Measurements from ENCODE around the gene ZNF574.
A peak's percentile ranks its signal among the peaks of the same experiment; 100 is the strongest.
"Not testable (repeated sequence)": the region's sequence is repeated elsewhere in the genome, so short reads cannot be mapped to it uniquely, and the experiment has no call there.

Gene ZNF574

GRCh38 chr19:42097461-42097860 lies 21.5 kb downstream of the ZNF574 start:
- no peaks in the 10 kb centered on the region for H3K27me3 ChIP-seq (ENCODE audit: insufficient read depth, poor library complexity, severe bottlenecking)
- no peak overlapping the region for H3K4me3 ChIP-seq (ENCODE audit: severe bottlenecking)
- no peaks in the 10 kb centered on the region for H3K9me3 ChIP-seq (ENCODE audit: severe bottlenecking)
- DNase-seq (ENCODE audit: low spot score) (no peak), ATAC-seq (ENCODE audit: low read depth) (no peak)
- peaks cover 3% of the 10 kb centered on the region for H3K4me1 ChIP-seq (ENCODE audit: insufficient read depth, poor library complexity, severe bottlenecking)
- H3K27ac ChIP-seq (ENCODE audit: poor library complexity, severe bottlenecking), result no peak overlapping the region
- no peaks in the 10 kb centered on the region for H3K36me3 ChIP-seq (ENCODE audit: low read depth)
- TF ChIP-seq CTCF (IDR thresholded peaks at IDR 0.05; ENCODE audit: poor library complexity, severe bottlenecking), result no peak

DNA sequence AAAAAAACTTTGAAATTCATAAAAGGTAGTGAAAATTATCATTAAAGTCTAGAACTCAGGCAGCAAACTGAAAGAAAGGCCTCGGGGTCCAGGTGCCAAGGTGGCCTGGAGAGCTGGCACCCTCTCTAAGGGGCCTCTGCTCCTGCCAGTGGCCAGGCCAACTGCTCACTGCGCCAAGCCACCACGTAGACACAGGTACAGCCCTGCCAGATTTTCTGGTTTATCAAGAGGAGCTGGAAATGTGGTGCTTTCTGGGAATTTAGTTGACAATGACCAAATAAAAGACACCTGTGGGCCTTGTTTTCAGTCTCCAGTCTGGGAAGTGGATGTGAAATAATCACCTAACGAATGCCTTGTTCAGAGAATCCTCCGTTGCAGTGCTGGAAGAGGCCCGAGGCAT lies 22.8 kb downstream of the ZNF574 start:
- no peak for ATAC-seq (ENCODE audit: low read depth)
- no peak overlapping the region for H3K27ac ChIP-seq (ENCODE audit: poor library complexity, severe bottlenecking)

GRCh38 chr19:42099336-42099925 lies 23.5 kb downstream of the ZNF574 start:
- H3K4me3 ChIP-seq (ENCODE audit: severe bottlenecking), result no peak overlapping the region
- H3K36me3 ChIP-seq (ENCODE audit: low read depth), result no peaks in the 10 kb centered on the region
- ATAC-seq (ENCODE audit: low read depth), result no peak
- no peak for TF ChIP-seq CTCF (IDR thresholded peaks at IDR 0.05; ENCODE audit: poor library complexity, severe bottlenecking)
- H3K27ac ChIP-seq (ENCODE audit: poor library complexity, severe bottlenecking), result peak overlapping the region; percentile 18
- no peak for DNase-seq (ENCODE audit: low spot score)
- H3K9me3 ChIP-seq (ENCODE audit: severe bottlenecking), result no peaks in the 10 kb centered on the region
- H3K27me3 ChIP-seq (ENCODE audit: insufficient read depth, poor library complexity, severe bottlenecking), result no peaks in the 10 kb centered on the region
- peaks cover 3% of the 10 kb centered on the region for H3K4me1 ChIP-seq (ENCODE audit: insufficient read depth, poor library complexity, severe bottlenecking)

More for the DNA sequence above, 22.8 kb downstream of the ZNF574 start:
- peaks cover 3% of the 10 kb centered on the region for H3K4me1 ChIP-seq (ENCODE audit: insufficient read depth, poor library complexity, severe bottlenecking)
- DNase-seq (ENCODE audit: low spot score), result no peak
- no peaks in the 10 kb centered on the region for H3K27me3 ChIP-seq (ENCODE audit: insufficient read depth, poor library complexity, severe bottlenecking)
- H3K36me3 ChIP-seq (ENCODE audit: low read depth), result no peaks in the 10 kb centered on the region
- TF ChIP-seq CTCF (IDR thresholded peaks at IDR 0.05; ENCODE audit: poor library complexity, severe bottlenecking), result no peak
- H3K4me3 ChIP-seq (ENCODE audit: severe bottlenecking), result no peak overlapping the region
- no peaks in the 10 kb centered on the region for H3K9me3 ChIP-seq (ENCODE audit: severe bottlenecking)

DNA sequence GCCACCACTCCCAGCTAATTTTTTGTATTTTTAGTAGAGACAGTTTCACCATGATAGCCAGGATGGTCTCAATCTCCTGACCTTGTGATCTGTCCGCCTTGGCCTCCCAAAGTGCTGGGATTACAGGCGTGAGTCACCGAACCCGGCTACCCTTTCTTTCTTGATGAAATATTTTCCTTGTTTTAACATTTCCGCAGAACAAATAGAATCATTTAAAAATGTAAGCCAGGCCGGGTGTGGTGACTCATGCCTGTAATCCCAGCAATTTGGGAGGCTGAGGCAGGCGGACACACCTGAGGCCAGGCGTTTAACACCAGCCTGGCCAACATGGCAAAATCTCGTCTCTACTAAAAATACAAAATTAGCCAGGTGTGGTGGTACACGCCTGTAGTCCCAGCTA lies 24.3 kb downstream of the ZNF574 start:
- not testable (repeated sequence) for H3K36me3 ChIP-seq (ENCODE audit: low read depth); H3K27me3 ChIP-seq (ENCODE audit: insufficient read depth, poor library complexity, severe bottlenecking); H3K9me3 ChIP-seq (ENCODE audit: severe bottlenecking); H3K4me3 ChIP-seq (ENCODE audit: severe bottlenecking); H3K4me1 ChIP-seq (ENCODE audit: insufficient read depth, poor library complexity, severe bottlenecking); DNase-seq (ENCODE audit: low spot score)
- H3K27ac ChIP-seq (ENCODE audit: poor library complexity, severe bottlenecking), result peak overlapping the region; percentile 18
- ATAC-seq (ENCODE audit: low read depth), result peak; percentile 50; the same call in 2 of the 3 replicates

DNA sequence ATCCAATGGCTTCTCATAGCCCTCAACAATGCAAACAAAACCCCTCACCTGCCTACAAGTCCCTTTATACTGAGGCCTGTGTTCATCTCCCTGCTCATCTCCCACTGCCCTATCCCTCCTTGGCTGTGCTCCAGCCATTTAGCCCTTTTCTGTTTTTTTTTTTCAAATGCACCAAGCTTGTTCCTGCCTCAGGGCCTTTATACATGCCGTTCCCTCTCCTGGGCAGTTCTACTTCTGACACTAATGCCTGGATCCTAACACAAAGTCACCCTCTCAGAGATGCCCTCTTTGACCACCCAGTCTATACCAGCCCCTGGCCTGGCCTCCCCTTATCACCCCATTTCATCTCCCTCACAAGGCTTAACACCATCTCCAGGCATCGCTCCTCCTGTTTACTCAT lies 26.9 kb downstream of the ZNF574 start:
- Histone ChIP-seq H3K9me3 (ENCODE audit: severe bottlenecking) (no peaks in the 10 kb centered on the region), H3K4me3 (ENCODE audit: severe bottlenecking) (no peak overlapping the region), H3K4me1 (ENCODE audit: insufficient read depth, poor library complexity, severe bottlenecking) (peaks cover 3% of the 10 kb centered on the region), H3K36me3 (ENCODE audit: low read depth) (no peaks in the 10 kb centered on the region), H3K27me3 (ENCODE audit: insufficient read depth, poor library complexity, severe bottlenecking) (no peaks in the 10 kb centered on the region), H3K27ac (ENCODE audit: poor library complexity, severe bottlenecking) (no peak overlapping the region)
- TF ChIP-seq CTCF (IDR thresholded peaks at IDR 0.05; ENCODE audit: poor library complexity, severe bottlenecking), result no peak
- no peak for DNase-seq (ENCODE audit: low spot score)
- no peak for ATAC-seq (ENCODE audit: low read depth)

Measured in RWPE2 (cell line).